HTERT RPE-1 (cell line): ENCODE measurements around the gene MRPL9.

Experiments
- in situ Hi-C: fragments of 300-500 bp; cut with MboI; formaldehyde crosslinking; loops from 4 replicates; pipeline ENCODE4 v1.14.3; 2020; ENCODE audit warnings: low sequenced_read_pairs

The MRPL9 gene

DNA sequence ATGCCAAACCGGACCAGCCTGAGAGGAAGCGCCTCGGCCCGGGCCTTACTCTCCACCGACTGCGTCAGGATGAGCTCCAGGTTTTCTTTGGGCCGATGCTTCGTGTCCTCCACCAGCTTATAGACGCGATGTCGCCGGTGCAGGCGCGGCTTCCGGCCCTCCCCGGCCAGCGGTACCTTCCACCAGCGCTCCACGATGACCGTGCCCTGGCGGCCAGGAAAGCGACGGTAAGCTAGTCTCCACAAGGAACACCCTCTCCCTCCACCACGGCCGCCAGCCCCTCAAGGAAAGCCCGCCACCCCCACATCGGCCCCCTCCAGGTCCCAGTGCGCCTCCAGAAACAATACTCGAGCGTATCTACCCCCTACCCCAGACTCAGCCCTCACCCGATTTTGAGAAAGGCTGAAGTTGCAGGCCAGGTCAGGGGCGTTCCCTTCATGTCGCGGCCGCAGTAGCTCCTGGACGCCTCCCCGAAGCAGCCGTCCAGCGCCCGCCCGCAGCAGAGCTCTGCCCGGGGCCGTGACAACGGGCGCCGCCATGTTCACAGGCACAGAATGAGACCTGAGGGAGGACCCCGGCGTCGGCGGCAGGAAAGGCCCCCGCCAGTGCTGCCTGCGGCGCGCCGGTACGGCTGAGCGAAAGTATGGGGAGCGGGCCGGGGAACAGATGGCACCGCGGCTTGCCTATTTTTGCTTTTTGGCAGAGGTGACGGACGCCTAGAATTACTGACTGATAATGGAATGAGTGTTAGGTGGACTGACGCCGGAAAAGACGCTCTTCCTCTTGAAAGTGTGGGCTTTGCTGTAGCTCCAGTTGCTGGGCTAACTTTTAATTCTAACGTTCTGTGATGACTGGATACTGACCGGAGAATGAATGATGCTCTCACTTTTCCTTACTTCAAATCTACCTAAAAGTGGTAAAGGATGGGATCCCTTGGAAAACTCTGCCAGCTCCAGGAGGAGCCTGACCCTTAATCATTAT is at the start of gene MRPL9:
TSS of gene MRPL9 (minus strand) at position 556 of the 981 bp plus-strand sequence. CDS start at position 539, 17 bp downstream.
- in situ Hi-C loops, result no loop called here

DNA sequence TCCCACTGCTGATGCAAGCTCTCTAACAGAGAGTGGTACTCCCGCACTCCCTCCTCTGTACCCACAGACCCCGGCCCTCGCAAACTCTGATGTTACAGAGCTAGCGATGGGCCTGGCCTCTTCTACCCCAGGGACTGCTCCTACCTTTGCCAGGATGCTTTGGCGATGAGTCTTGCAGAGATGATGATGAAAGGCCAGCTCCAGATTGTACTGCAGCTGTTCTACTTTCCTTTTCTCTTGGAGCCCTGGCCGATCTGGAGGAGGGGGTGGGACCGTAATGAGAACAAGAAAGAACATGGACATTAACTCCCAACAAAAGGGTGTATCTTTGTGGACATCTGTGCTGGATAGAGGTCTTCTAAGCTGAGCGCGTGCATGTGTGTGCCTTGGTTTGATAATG is 47.9 kb upstream of the MRPL9 start:
- in situ Hi-C loops, result no loop called here

DNA sequence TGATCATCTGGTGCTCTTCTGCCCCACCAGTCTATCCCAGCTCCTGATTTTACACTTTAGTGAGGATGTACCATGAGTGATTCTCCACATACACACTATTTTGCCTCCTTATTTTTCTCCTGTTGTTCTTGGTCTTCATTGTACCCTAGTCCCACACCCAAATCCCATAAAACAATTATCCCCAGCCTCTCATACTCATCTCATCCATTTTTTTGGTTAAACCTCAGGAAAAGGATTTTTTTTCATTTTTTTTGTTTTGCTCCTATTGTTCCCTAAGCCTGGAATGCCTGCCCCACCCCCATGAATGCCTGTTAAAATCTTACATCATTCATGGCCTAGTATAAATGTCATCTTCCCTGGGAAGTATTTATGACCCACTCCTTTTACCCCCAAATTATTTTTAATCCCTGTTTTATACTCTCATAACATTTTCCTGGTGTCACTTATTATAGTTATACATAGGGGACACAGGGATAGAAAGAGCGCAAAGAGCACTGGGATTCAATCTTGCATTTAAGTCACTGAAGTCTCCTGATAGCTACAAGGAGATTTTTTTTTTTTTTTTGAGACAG is 46.8 kb upstream of the MRPL9 start:
- in situ Hi-C loops, result no loop called here

DNA sequence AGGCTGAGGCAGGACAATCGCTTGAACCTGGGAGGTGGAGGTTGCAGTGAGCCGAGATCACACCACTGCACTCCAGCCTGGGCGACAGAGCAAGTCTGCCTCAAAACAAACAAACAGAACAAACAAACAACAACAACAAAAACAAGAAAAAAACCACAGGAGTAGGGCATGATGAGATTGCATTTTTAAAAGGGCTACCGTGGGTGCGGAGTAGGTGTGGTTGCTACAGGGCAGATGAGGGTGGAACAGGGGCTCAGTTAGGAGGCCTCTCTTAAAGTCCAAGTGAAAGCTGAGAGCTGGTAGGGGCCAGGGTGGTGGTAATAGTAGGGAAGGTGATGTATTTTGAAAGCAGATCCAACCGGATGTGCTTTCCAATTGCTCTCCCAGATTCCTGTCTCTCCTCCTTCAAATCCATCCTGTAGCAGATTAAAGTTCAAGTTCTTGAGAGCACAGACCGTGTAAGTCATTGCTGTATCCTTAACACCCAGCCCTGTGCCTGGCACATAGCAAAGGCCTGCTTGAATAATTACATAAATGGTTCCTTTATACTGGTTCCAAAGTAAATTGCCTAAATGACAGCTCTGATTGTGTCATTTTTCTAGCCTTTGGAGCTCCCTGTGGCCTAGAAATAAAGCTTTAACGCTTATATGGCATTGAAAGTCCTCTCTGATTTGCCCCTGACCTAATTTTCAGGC is 46.1 kb upstream of the MRPL9 start:
- in situ Hi-C loops, result no loop called here

DNA sequence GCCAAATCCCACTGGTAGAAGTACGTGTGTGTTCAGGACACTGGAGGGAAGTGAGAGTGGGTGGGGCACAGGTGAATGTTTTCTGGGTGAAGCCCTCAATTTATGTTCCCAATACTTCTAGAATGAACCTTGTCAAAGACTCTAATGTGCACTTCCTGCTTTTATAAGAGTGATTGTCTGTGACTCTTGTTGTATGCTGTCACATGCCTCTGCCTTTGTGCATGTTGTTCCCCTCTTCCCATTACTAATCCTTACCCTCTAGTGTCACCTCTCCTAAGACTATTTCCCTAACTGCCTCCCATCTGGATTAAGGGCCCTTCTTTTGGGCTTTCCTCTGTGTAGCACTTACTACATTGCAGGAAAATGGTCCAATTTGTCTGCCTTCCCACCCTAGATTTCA is 44.5 kb upstream of the MRPL9 start:
- in situ Hi-C loops, result no loop called here

DNA sequence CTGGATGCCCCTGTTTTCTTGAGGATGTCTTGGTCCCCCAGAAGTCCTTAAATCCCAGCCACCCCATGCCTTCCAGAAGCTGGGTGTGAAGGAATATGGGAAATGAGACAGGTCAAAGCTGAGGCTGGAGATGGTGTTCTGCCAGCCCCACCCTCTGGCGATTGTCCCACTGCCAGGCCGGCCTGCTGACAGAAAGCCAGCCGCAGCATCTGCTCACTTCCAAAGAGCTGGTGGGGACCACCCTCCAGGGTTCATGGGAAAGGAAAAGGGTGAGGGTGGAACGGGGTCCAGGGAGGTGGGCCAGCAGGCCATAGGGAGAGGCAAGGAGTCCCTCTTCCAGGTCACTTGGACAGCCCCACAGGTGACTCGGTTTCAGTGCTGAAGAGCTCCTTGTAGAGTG is 43.8 kb upstream of the MRPL9 start:
- in situ Hi-C loops, result no loop called here

DNA sequence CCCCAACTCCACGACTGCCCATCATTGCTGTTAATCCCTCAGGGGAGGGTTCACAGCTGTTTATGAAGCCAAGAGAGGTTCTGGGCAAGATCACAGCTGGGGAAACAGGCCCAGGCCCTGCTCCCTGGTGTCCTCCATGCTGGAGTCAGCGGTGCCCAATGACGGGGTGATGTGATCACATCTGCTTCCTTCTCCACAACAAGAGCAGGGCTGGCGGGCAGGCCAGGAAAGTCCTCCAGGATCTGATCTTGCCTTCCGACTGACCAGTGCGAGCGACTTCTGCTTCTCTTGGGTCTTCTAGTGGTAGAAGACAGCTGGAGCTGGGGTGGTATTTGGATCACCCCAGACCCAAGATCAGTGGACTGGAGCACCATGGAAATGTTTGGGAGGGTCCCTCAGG is 42.9 kb upstream of the MRPL9 start:
- in situ Hi-C loops, result no loop called here

DNA sequence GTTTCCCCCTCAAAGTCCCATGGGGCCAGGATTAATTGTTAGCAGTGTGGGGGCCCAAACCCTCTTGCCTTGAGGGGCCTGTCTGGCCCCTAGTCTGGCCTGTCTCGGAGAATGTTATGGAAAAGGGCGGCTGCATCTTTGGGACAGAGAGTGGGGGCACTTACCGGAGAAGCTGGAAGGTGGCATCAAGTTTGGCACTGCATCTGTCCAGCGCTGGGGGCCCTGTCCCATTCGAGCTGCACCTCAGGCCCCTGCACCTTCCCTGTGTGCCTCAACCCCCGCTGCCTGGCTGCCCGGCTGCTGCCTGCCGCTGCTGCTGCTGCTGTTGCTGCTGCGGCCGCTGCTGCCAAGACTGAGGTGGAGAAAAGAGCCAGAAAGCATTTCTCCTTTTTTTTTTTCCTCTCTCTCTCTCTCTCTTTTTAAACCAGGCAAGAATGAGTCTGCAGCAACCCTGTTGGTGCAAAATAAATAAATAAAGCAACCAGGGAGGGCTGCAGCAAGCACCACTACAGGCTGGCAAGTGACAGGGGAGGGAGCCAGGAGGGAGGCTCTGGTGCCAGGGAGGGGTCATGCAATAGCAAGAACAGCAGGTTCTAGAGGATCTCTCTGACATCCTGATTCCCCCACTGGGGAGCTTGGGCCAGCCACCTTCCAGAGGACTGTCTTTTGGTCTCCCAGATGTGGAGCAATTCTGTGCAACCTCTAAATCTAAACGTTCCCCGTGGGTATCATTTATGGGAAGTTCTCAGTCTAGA is 41.9 kb upstream of the MRPL9 start, which contains the start of gene LINGO4:
TSS of gene LINGO4 (minus strand) at position 354 of the 755 bp plus-strand sequence. CDS start 2,715 bp downstream, outside the sequence.
- in situ Hi-C loops, result no loop called here

DNA sequence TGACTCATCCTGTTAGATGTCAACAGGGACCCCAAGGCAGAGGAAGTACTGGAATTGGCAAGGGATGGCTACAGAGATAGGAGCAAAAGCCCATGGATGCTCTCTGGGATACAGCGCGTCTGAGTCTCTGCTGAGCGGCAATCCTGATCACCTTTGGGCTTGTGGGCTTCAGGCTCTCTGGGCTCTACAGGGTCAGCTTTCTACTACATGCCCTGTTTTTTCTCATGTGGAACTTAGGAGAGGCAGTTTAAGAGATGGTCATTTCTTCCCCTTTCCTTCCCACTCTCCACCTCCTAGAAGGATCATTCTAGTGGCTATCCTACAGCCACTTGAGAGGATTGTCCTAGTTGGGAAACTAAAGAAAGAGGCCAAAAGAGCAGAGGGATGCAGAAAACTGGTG is 40.6 kb upstream of the MRPL9 start:
- in situ Hi-C loops, result no loop called here

DNA sequence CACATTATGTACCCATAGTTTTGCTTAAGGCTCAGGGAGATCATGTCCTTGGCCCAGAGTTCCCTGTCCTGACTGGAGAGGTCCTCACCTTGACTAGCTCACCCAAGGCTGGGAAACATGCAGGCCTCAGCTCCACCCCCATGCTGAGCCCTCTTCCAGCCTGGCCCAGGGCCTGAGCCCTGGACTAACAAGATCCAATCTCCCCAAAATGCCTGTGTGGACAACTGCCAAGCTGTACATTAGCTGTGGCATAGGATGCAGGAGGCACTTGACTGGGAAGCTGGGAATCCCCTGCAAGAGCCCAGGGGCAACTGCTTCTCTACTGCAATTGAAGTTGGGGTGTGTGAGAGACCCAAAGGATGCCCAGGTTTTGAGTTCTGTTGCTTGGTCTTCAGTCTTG is 39.9 kb upstream of the MRPL9 start:
- in situ Hi-C loops, result no loop called here

DNA sequence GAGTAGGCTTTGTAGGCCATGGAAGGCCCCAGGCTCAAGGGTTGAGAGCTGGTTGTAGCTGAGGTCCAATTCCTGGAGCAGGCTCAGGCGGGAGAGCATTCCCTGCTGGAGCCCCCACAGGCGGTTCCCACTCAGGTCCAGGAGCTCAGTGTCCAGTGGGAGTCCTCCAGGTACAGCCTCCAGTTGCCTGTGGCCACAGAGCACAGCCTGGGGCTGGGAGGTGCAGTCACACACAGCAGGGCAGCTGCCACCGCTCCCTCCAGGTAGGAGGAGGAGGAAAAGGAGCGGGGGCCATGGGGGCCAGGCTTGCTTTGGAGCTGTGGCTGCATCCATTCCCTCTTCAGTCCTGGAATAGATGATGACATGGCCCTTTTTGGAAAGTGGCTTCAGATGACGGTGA is 39.1 kb upstream of the MRPL9 start:
- in situ Hi-C loops, result no loop called here

DNA sequence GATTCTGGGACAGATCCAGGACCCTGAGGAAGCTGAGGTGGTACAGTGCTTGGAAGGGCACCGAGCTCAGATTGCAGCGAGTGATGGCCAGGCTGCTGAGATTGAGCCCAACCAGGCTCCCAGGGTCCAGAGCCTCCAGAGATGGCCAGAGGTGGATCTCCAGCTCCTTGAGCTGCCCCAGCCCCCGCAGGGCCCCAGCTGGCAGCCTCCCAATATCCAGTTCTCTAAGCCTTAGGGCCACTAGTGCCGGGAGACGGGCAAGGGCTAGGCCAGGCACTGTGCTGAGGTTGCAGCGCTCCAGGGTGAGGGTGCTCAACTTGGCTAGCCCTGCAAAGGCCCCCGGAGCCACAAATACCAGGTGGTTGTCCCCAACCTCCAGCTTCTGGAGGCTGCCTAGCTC is 38.5 kb upstream of the MRPL9 start:
- in situ Hi-C loops, result no loop called here

DNA sequence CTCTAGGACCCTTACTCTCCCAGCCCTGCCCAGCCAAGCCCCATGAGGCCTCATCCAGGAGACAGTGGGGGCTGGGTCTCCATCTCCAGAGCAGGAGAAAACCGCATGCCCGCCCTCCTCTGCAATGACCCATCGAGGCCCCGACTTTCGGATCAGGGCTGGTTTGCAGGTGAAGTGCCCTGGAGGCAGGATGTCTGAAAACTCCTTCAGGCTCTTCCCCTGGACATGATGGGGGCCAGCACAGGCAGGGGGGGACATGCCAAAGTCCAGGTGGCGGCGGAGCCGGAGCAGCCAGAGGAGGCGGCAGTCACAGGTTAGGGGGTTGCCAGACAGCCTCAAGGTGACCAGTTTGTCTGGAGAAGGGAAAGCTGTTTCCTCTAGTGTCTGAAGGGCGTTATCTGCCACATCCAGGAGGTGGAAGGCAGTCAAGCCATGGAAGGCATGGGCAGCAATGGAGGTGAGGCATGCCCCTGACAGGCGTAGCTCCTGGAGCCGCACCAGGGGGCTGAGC is 38.1 kb upstream of the MRPL9 start:
- in situ Hi-C loops, result no loop called here

DNA sequence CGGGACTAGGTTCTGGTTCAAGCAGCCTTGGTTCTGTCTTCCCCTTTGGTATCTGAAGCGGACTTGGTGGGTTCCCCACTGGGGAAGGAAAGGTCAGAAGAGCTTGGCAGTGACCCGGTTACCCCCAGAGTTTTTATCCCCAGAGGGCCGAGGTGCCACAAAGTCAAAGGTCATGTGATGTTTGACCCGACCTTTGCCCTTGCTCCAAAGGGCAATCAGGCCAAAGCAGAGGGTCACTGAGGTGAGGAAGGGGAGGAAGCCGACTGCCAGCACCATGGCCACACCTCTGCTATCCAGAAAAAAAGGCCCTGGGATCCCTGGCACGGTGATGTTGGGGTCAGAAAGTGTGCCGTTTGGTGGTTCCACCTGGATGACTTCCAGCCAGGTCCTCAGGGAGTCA is 37.5 kb upstream of the MRPL9 start:
- in situ Hi-C loops, result no loop called here

DNA sequence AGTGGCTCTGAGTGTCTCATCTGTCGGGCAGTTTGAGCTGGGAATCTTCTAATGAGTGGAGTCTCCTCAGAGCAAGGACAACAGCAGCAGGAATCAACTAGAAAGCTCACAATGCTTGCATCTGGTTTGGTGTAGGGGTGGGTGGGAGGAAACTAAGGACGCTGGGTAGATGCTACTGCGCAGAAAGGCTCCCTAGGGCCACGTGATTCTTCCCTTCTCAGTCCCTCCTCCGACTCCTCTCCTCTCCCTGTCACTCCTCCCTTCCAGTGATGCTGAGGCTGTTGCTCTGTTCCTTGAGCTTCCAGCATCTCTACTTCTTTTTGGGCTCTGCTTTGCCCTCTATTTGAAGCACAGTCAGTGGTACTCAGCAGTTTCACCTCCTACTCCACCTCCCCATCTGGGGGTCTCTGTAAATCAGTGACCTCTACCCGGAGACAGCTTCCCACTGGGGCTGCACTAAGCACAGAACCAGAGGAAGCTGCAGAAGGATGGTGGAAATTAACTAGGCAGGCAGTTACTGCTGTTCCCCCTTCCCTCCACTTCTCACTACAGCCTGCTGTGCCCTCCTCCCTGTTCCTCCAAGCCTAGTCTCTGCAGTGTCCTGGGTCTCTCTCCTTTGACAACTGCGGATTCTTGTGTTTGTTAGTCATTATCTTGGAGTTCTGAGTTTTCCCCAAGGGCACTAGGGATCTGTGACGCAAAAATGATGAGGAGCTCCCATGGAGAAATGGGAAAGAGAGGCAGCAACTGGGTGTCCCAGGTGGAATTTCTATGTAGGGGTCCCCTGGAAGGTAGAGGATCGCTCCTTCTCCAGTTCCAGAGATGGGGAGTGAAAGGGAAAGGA is 36.1 kb upstream of the MRPL9 start:
- in situ Hi-C loops, result no loop called here

DNA sequence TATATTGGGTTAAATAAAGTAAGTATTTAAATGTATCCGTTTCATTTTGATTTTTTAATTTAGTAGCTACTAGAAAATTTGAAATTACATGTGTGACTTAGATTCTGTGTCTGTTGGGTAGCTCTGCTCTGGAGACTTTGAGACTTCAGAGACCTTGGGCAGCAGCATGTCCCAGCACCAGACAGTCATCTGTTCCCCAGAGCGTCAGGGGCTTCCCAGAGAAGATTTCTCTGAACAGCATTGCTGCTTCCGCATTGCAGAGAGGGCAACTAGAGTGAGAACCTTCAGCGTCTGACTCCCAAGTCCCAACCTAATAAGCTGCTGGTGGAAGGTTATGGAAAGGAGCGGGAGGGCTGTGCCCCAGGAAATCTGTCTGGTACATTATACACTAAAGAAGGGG is 35.3 kb upstream of the MRPL9 start:
- in situ Hi-C loops, result no loop called here

DNA sequence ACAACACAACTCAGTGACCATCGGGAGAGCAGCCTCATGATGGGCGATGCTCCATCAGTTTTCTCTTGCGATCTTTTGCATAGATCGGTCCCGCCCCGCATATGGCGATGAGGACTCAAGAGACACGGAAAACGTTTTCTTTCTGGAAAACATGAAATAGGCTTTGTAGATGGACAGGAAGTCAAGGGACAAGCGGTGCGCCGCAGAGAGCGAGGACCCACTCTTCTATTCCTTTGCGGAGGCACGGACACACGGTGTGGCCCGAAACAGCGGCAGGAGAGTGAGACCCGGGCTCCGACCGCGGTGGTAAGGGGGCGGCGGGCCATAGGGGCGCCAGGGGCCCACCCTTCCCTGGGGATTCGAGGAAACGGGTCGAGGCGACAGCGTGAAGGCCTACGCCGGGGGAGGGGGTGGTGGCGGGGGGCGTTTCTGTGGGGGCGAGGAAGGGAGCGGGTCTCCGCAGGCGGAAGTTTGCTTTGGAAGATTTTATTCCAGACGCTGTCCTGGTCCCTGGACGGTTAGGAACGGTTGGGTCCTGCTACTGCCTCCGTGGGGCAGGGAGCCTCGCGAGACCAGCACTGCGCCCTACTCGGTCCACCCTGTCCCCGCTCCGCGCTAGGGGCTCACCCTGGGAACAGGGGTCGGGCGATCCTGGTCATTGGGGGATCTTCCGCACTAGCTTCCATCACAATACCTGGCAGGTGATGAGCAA is 27.8 kb upstream of the MRPL9 start:
- in situ Hi-C loops, result no loop called here

DNA sequence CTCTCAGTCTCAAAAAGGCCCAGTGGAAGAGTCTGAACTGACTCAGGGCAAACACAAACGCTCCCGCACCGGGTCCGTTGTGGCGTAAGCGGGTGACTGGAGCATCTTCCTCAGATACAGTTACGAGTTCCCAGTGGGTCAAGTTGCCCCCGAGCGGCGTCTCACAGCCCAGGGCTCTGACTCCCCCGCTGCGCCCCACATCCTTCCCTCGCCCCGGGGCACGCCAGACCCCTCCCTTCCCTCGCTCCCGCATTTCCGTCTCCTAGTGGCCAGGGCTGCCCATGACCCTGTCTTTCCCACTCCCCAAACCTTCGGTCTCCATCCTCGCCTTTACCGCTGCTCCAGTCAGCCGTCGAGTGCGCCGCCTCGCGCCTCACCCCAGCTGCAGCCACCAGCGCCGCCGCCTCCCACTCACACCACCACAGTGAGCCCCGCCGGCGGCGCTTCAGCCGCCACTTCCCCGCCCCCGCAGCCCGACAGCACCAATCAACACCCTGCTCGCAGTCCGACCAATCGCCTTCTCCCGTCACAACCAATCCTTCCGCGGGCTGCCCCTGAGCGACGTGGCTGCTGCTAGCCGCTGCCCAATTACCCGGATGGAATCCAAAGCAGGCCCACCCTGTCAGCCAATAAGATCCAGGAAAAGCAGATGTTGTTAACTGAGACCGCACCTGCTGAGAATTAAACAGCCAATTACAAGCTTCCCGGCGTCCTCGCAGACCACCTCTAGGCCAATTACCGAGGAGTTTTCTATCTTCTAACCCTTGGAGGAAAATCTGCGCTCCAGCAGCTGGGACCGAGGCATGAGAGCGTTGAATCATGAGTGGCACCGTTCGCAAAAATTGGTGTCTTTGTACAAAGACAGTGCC is 27.0 kb upstream of the MRPL9 start, which contains the start of gene TDRKH:
TSS of gene TDRKH (minus strand) at position 430 of the 869 bp plus-strand sequence. CDS start 7,478 bp downstream, outside the sequence.
- in situ Hi-C loops, result no loop called here
